HG03457 (cell line): ENCODE measurements around the gene CCDC144A.
"Not testable (repeated sequence)": the region's sequence is repeated elsewhere in the genome, so short reads cannot be mapped to it uniquely, and the experiment has no call there.

Experiments used
- ATAC-seq: cut with Tn5 transposase; IDR thresholded peaks from one replicate; pipeline ENCODE4 v1.9.1; 2021; ENCODE audit warnings: moderate number of reproducible peaks; ENCODE audit not compliant: unreplicated experiment

The CCDC144A gene

DNA sequence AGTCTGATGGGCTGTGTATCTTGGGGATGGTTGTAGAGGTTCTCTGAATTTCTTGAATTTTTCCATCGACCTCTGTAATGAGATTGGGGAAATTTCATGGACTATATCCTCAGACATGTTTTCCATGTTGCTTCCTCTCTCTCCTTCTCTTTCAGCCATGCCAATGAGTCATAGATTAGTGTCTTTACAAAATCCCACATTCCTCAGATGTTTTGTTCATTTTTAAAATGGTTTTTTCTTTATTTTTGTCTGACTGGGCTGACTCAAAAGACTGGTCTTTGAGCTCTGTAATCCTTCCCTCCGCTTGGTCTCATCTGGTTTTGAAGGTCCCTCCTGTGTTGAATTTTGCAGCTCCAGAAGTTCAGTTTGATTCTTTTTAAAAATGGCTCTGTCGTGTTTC is 60.5 kb downstream of the CCDC144A start:
- ATAC-seq: not testable (repeated sequence)

GRCh38 chr17:16751224-16751923 is 61.3 kb downstream of the CCDC144A start:
- ATAC-seq: not testable (repeated sequence)

DNA sequence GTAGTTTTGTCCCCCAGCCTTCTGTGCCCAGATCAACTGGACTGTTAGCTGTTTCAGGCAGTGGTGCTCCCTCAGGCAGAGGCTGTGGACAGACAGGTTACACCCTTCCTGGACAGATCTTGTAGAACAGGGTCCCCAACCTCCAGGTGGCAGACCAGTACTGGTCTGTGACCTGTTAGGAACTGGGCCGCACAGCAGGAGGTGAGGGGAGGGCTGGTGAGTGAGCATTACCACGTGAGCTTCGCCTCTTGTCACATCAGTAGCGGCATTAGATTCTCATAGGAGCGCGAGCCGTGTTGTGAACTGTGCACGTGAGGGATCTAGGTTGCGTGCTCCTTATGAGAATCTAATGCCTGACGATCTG is 61.9 kb downstream of the CCDC144A start:
- not testable (repeated sequence) for ATAC-seq

DNA sequence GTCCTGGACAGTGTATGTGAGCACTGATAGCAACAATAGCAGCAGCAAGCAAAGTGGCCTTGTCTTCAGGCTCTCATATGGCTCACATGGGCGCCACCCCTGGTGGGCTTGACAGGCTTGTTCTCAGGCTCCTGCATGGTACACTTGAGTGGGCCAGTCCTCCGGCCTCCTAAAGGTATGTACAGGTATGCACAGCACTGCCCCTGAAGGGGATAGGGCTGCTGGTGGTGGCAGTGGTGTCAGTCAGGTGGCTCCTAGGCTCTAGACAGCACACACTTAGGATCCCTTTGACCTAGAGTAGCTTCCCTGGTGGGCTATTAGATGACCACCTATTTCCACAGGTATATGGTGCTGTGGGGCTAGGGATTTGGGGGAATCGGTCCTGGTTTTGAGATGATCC is 67.5 kb downstream of the CCDC144A start:
- ATAC-seq: not testable (repeated sequence)

GRCh38 chr17:16758177-16758576 is 68.1 kb downstream of the CCDC144A start:
- ATAC-seq: not testable (repeated sequence)

DNA sequence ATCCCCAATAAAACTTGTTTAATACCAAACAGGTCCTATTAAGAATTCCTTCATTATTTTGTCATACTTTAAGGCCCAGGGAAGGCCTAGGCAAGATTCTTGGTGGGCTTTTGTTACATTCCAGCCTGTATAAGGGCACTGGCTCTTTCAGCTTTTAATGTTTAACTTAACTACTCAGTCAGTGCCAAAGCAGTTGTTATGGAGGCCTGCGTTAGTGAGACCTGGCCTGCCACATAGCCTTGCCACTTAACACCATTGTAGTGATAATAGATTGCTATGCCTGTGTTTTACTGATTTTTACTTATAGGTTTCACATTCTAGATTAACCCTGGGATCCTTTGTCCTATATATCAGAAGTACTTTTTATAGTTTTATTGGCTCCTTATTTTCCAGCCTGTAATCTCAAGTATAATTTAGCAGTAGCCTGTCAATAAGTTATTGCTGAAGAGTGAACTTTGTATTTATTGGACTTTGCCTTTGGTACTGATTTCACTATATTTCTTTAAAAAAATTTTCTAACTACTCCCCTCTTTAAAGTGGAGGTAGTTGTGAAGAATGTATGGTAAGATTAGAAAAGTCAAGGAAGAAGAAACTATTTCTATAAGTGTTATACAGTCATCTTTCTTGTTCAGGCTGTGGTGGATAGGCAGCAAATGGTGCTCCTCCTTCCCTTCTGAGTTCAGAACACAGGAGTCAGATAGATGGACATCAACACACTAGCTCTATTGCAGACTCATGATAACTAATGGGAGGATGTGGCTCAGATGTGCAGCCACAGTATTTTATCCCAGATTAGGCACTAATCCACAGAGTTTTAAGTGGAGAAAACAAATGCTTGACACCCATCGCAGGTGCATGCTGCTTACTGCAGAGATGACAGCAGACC is 78.5 kb downstream of the CCDC144A start:
- not testable (repeated sequence) for ATAC-seq

DNA sequence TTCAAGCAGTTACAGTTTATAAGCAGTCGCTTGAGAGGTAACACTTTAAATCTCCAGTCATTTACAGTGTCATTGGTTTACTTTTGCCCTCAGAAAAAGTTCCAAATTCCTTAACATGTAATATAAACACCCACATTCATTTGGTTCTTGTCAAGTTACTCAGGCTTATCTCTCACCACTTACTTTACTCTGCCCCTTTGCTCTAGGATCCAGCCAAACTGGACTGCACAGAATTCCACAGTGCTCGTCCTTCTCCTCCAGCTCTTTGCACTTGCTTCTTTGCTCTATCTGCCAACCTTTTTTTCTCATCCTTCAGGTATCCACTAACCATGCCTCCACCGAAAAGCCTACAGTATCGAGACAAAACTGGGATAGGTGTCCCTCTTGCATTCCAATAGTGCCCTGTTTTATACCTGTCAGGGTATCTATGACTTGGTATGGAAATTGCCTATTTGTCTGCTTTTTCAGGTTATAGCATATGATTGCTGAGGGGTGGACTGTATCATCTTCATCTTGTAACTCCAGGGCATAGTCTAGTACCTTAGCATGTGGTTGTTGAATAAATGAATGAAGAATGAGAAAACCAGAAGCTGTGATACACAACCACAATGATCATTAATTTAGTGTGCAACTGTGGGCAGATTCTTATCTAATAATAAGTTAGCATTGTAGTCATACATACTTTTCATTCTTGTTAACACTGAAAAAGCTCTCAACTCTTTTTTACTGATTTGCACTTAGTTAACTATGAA is 82.5 kb downstream of the CCDC144A start:
- ATAC-seq: not testable (repeated sequence)

- not testable (repeated sequence) for ATAC-seq
Observed at GRCh38 chr17:16773146-16773522, 83.1 kb downstream of the CCDC144A start.

DNA sequence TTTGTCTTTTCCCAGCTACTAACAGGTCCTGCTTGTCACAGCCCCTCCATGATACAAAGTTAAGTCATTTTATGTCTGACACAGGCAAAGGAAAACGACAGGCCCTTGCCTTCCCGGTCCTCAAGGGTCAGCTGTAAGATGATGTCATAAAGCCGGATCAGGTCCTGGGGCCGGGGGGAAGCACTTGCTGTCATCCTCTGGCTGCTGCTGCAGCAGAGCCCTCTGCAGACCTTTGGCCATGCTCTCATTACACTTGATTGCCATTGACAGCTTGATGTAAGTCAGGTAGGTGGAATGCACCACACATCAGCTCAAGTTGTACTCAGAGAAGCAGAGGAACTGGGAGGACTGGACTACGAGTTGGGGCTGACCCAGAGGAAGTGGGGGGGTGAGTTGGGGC is 97.8 kb downstream of the CCDC144A start:
- ATAC-seq: not testable (repeated sequence)

GRCh38 chr17:16788889-16789536 is 99.0 kb downstream of the CCDC144A start:
- not testable (repeated sequence) for ATAC-seq

GRCh38 chr17:16789622-16790021 is 99.6 kb downstream of the CCDC144A start:
- ATAC-seq: not testable (repeated sequence)

GRCh38 chr17:16790313-16790871 is 100.4 kb downstream of the CCDC144A start:
- not testable (repeated sequence) for ATAC-seq

GRCh38 chr17:16794215-16794614 is 104.2 kb downstream of the CCDC144A start:
- not testable (repeated sequence) for ATAC-seq

- not testable (repeated sequence) for ATAC-seq
Observed at GRCh38 chr17:16795894-16796293, 105.9 kb downstream of the CCDC144A start.

DNA sequence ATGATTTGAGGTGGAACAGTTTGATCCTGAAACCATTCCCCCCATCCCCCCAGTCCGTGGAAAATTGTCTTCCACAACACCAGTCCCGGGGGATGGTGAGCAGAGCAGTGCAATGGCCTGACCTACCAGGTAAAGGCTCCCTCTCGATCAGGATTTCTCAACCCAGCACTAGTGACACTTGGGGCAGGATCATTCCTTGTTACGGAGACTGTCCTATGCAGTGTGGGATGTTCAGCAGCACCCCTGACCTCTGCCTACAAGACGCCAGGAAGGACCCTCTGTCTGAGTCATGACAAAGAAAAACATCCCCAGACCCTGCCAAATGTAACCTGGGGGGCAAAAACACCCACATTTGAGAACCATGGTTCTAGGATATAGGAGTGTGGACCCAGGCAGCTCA is 114.8 kb downstream of the CCDC144A start:
- not testable (repeated sequence) for ATAC-seq

DNA sequence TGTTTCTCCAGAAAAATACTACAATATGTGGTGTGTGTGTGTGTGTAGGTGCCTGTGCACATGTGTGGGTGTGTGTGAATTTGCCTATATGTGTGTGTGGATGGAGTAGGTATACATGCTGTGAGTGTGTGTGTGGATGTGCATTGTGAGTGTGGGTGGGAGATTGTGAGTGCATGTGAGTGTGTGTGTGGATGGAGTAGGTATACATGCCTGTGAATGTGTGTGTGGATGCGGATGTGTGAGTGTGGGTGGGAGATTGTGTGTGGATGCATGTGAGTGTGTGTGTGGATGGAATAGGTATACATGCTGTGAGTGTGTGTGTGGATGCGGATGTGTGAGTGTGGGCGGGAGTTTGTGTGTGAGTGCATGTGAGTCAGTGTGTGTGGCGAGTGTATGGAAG is 116.6 kb downstream of the CCDC144A start:
- not testable (repeated sequence) for ATAC-seq

DNA sequence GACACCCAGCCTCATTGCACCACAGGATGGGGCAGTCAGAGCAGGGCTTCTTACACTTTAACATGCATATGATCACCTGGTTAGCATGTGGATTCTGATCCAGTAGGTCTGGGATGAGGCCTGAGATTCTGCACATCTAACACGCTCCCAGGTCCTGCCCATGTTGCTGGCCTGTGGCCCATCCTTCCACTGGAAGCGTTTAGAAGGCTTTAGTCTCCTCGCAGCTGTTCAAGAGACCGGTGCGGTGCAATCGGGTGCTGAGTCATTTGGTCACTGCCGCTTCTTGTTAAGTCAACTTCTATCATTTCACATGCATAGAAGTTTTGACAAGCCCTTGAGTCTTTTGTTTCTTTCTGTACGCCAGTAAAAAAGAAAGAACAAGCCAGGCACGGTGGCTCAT is 117.6 kb downstream of the CCDC144A start:
- ATAC-seq: not testable (repeated sequence)

DNA sequence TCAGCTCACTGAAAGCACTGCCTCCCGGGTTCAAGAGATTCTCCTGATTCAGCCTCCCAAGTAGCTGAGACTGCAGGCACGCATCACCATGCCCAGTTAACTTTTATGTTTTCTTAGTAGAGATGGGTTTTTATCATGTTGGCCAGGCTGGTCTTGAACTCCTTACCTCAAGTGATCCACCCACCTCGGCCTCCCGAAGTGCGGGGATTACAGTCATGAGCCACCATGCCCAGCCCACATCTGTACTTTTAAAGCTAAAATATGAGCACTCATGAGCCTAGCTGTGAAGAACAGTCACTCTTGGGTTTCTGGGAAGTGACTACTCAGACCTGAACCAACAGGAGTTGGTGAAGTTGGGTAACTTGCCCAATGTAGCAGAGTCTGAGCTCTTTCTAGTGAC is 120.2 kb downstream of the CCDC144A start:
- not testable (repeated sequence) for ATAC-seq

DNA sequence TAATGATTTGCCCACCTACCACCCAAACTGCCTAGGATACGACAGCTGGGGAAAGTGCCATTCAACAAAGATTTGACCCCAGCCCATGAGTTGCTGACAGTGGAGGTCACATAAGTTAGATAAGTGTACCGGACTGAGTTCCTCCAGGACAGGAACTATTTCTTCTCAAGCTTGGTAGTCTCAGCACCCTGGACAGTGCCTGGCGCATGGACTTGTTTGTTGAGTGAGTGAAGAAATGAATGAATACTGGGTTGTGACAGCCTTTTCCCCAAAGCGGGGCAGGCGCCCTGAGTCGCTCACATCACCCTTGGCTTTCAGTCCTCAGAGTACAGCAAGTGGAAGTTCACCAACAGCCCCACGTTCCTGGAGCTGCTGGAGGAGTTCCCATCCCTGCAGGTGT is 122.1 kb downstream of the CCDC144A start:
- not testable (repeated sequence) for ATAC-seq

- no peak for ATAC-seq
Observed at GRCh38 chr17:16814439-16814838, 124.4 kb downstream of the CCDC144A start.
